PC-3 (cell line): Measurements from ENCODE around the gene VNN1. TPM values are rescaled to one million over a fixed set of nuclear protein-coding genes. Genes with fewer than 3 reads are reported as not detected.
A peak's percentile ranks its signal among the peaks of the same experiment; 100 is the strongest.

Experiments used
- ATAC-seq: fragments of 200-7000 bp; cut with Tn5 transposase; 2 replicates; pipeline ENCODE4 v1.9.1; 2020; ENCODE audit warnings: mild to moderate bottlenecking, moderate library complexity
- BruUV-seq: library from RNA; stranded (reverse); fragments of 400-500 nt; replicated peaks from 2 replicates; lab custom pipeline; 2021; lab: Mats Ljungman, UMichigan
- CTCF ChIA-PET: fragments of 300-600 bp; sonication (Branson Sonifier 250); formaldehyde crosslinking; loops from one replicate; lab custom pipeline; 2022; ENCODE audit warnings: antibody characterized with exemption; lab: Charles Lee
- POLR2A ChIA-PET: fragments of 300-600 bp; sonication (Branson Sonifier 250); formaldehyde crosslinking; loops from one replicate; lab custom pipeline; 2022; ENCODE audit warnings: antibody characterized with exemption; ENCODE audit not compliant: unreplicated experiment; lab: Charles Lee
- DNase-seq: peaks from one replicate; pipeline ENCODE4 v3.0.0-alpha.2; 2015
- H2AFZ ChIP-seq: fragments of 300-600 bp; sonication (generic); 2 replicates; pipeline ENCODE4 v1.6.0; 2016; ENCODE audit warnings: antibody characterized with exemption, low read length
- H3F3A ChIP-seq: fragments of 300-600 bp; sonication (generic); one replicate; pipeline ENCODE4 v1.6.0; 2017; ENCODE audit warnings: antibody characterized with exemption, low read length, control low read depth, mild to moderate bottlenecking; ENCODE audit not compliant: unreplicated experiment
- H3K27ac ChIP-seq: fragments of 300-600 bp; sonication (generic); 2 replicates; pipeline ENCODE4 v1.5.1; 2016; ENCODE audit warnings: mild to moderate bottlenecking, low read length
- H3K27me3 ChIP-seq: fragments of 300-600 bp; sonication (generic); 2 replicates; pipeline ENCODE4 v1.6.1; 2016; ENCODE audit warnings: low read length, mixed read lengths
- H3K36me3 ChIP-seq: fragments of 300-600 bp; sonication (generic); 2 replicates; pipeline ENCODE4 v1.6.1; 2016; ENCODE audit warnings: low read depth, mixed run types, low read length, mixed read lengths
- H3K4me1 ChIP-seq: fragments of 300-600 bp; sonication (generic); 2 replicates; pipeline ENCODE4 v1.5.1; 2016; ENCODE audit warnings: low read length; ENCODE audit not compliant: insufficient read depth
- H3K4me2 ChIP-seq: fragments of 300-600 bp; sonication (generic); 2 replicates; pipeline ENCODE4 v1.6.0; 2016; ENCODE audit warnings: low read length
- H3K4me3 ChIP-seq: fragments of 300-600 bp; sonication (generic); 2 replicates; pipeline ENCODE4 v1.5.1; 2016; ENCODE audit warnings: mild to moderate bottlenecking, low read length, mixed read lengths
- H3K79me2 ChIP-seq: fragments of 300-600 bp; sonication (generic); 2 replicates; pipeline ENCODE4 v1.6.1; 2017; ENCODE audit warnings: low read length, mixed read lengths
- H3K9ac ChIP-seq: fragments of 300-600 bp; sonication (generic); 2 replicates; pipeline ENCODE4 v1.6.0; 2016; ENCODE audit warnings: mild to moderate bottlenecking, low read length
- H3K9me2 ChIP-seq: fragments of 300-600 bp; sonication (generic); replicated peaks from 2 replicates; pipeline ENCODE4 v1.6.1; 2016; ENCODE audit warnings: mixed run types, low read length, mixed read lengths
- H3K9me3 ChIP-seq: fragments of 300-600 bp; sonication (generic); 2 replicates; pipeline ENCODE4 v1.6.1; 2016; ENCODE audit warnings: low read length, mixed read lengths
- H4K20me1 ChIP-seq: fragments of 300-600 bp; sonication (generic); 2 replicates; pipeline ENCODE4 v1.6.1; 2016; ENCODE audit warnings: low read length, mixed read lengths
- CTCF ChIP-seq: fragments of 300-600 bp; sonication (generic); conservative IDR thresholded peaks from 2 replicates; pipeline ENCODE4 v1.5.1; 2017; ENCODE audit warnings: antibody characterized with exemption, low read depth, mild to moderate bottlenecking, low read length
- EZH2 ChIP-seq: fragments of 300-600 bp; sonication (generic); IDR thresholded peaks from one replicate; pipeline ENCODE4 v1.6.1; 2017; ENCODE audit warnings: antibody characterized with exemption, mild to moderate bottlenecking, low read length; ENCODE audit not compliant: unreplicated experiment
- EZH2phosphoT487 ChIP-seq: fragments of 300-600 bp; sonication (generic); IDR thresholded peaks from 2 replicates; pipeline ENCODE4 v1.6.1; 2018; ENCODE audit warnings: mild to moderate bottlenecking, antibody characterized with exemption, low read length, borderline replicate concordance
- intact Hi-C: fragments of 100-400 bp; cut with micrococcal nuclease; formaldehyde crosslinking; loops from 2 replicates; pipeline ENCODE4 v1.9.0; 2023
- total RNA-seq: library from RNA; depleted of rRNA; stranded (reverse); fragments of >200 nt; gene quantifications from 2 replicates; pipeline ENCODE4 v1.2.3, GENCODE V29; 2014

The VNN1 gene
- total RNA-seq, 1 experiment from 2014 or later = 0.04 TPM

GRCh38 chr6:132686531-132686930, 27.3 kb downstream of the VNN1 start:
- TF ChIP-seq EZH2phosphoT487 (no peak), CTCF (no peak), EZH2 (no peak)
- POLR2A ChIA-PET = no interaction called here
- CTCF ChIA-PET = no interaction called here
- intact Hi-C loops = no loop called here
- H3K9me3 ChIP-seq = no peaks in the 10 kb centered on the region
- peak overlapping the region; percentile 69; the same call in 1 of the 2 replicates for H3K4me2 ChIP-seq
- no peaks in the 10 kb centered on the region for H3K79me2 ChIP-seq
- no TSS peak for BruUV-seq
- H2AFZ ChIP-seq = peak overlapping the region; percentile 70; the same call in 1 of the 2 replicates
- H3K27me3 ChIP-seq = no peaks in the 10 kb centered on the region
- ATAC-seq (no peak), DNase-seq (no peak)
- peak overlapping the region; percentile 24 for H3K9ac ChIP-seq
- H3F3A ChIP-seq = no peaks in the 10 kb centered on the region
- H3K4me1 ChIP-seq = peaks cover 32% of the 10 kb centered on the region
- no peak overlapping the region for H3K4me3 ChIP-seq
- no peaks in the 10 kb centered on the region for H3K36me3 ChIP-seq
- H4K20me1 ChIP-seq = no peaks in the 10 kb centered on the region
- H3K27ac ChIP-seq = peak overlapping the region; percentile 77
- no peaks in the 10 kb centered on the region for H3K9me2 ChIP-seq

GRCh38 chr6:132685009-132685408, 28.8 kb downstream of the VNN1 start:
- Histone ChIP-seq H3K4me1 (peaks cover 32% of the 10 kb centered on the region), H3K9ac (no peak overlapping the region), H2AFZ (no peak overlapping the region), H3K4me3 (no peak overlapping the region), H3K27ac (no peak overlapping the region), H3K9me2 (no peaks in the 10 kb centered on the region), H3F3A (no peaks in the 10 kb centered on the region), H3K79me2 (no peaks in the 10 kb centered on the region), H3K9me3 (no peaks in the 10 kb centered on the region), H3K27me3 (no peaks in the 10 kb centered on the region), H3K36me3 (no peaks in the 10 kb centered on the region), H4K20me1 (no peaks in the 10 kb centered on the region), H3K4me2 (no peak overlapping the region)
- no TSS peak for BruUV-seq
- ATAC-seq (no peak), DNase-seq (no peak)
- POLR2A ChIA-PET = interaction anchor here (0.5 kb wide), 1 partner anchor 280 kb away, joined by 3 read pairs; no protein-coding TSS in a partner anchor
- CTCF ChIA-PET = no interaction called here
- intact Hi-C loops = no loop called here
- TF ChIP-seq EZH2 (no peak), EZH2phosphoT487 (no peak), CTCF (no peak)

- intact Hi-C loops = no loop called here
- no peak overlapping the region for H2AFZ ChIP-seq
- H3K4me1 ChIP-seq = peaks cover 32% of the 10 kb centered on the region
- peak overlapping the region; percentile 60; the same call in 1 of the 2 replicates for H3K27ac ChIP-seq
- no peak overlapping the region for H3K4me3 ChIP-seq
- no peaks in the 10 kb centered on the region for H3F3A ChIP-seq
- no TSS peak for BruUV-seq
- no peaks in the 10 kb centered on the region for H3K79me2 ChIP-seq
- H3K9me2 ChIP-seq = no peaks in the 10 kb centered on the region
- H3K4me2 ChIP-seq = no peak overlapping the region
- POLR2A ChIA-PET = no interaction called here
- no peaks in the 10 kb centered on the region for H3K27me3 ChIP-seq
- DNase-seq = no peak
- no peaks in the 10 kb centered on the region for H4K20me1 ChIP-seq
- no peak overlapping the region for H3K9ac ChIP-seq
- CTCF ChIA-PET = no interaction called here
- TF ChIP-seq EZH2phosphoT487 (no peak), EZH2 (no peak), CTCF (no peak)
- no peaks in the 10 kb centered on the region for H3K36me3 ChIP-seq
- H3K9me3 ChIP-seq = no peaks in the 10 kb centered on the region
- no peak for ATAC-seq
Measured at GRCh38 chr6:132684272-132684671, 29.6 kb downstream of the VNN1 start.
